GM18498 (cell line): ENCODE measurements around the gene PRKAR2B.
A peak's percentile ranks its signal among the peaks of the same experiment; 100 is the strongest.
"Not testable (repeated sequence)": the region's sequence is repeated elsewhere in the genome, so short reads cannot be mapped to it uniquely, and the experiment has no call there.

ENCODE experiments used
- ATAC-seq: cut with Tn5 transposase; IDR thresholded peaks from one replicate; pipeline ENCODE4 v1.9.1; 2021; ENCODE audit warnings: mild to moderate bottlenecking, moderate library complexity; ENCODE audit not compliant: unreplicated experiment

Gene PRKAR2B

GRCh38 chr7:107151538-107151937 is 107.0 kb downstream of the PRKAR2B start:
- no peak for ATAC-seq

GRCh38 chr7:107152011-107152410 is 107.5 kb downstream of the PRKAR2B start:
- ATAC-seq: no peak

GRCh38 chr7:107154826-107155225 is 110.3 kb downstream of the PRKAR2B start:
- no peak for ATAC-seq

- not testable (repeated sequence) for ATAC-seq
Observed at GRCh38 chr7:107155726-107156125, 111.2 kb downstream of the PRKAR2B start.

GRCh38 chr7:107157091-107157490 is 112.6 kb downstream of the PRKAR2B start:
- ATAC-seq: no peak

GRCh38 chr7:107158028-107158427 is 113.5 kb downstream of the PRKAR2B start:
- no peak for ATAC-seq

- ATAC-seq: no peak
Observed at GRCh38 chr7:107160389-107160788, 115.9 kb downstream of the PRKAR2B start.

- ATAC-seq: no peak
Observed at GRCh38 chr7:107161415-107161814, 116.9 kb downstream of the PRKAR2B start.

- no peak for ATAC-seq
Observed at GRCh38 chr7:107162475-107162874, 118.0 kb downstream of the PRKAR2B start.

- no peak for ATAC-seq
Observed at GRCh38 chr7:107164092-107164491, 119.6 kb downstream of the PRKAR2B start.

GRCh38 chr7:107165341-107165740 is 120.8 kb downstream of the PRKAR2B start:
- ATAC-seq: no peak

GRCh38 chr7:107166736-107167426 is 122.4 kb downstream of the PRKAR2B start:
- ATAC-seq: no peak

GRCh38 chr7:107167483-107168232 is 123.2 kb downstream of the PRKAR2B start:
- no peak for ATAC-seq

GRCh38 chr7:107168233-107169119 is 124.0 kb downstream of the PRKAR2B start, which contains the start of gene HBP1:
Gene HBP1, plus strand, starts transcription at chr7:107169003. Its CDS starts 10,891 bp downstream, at chr7:107179894.
- ATAC-seq: peak; percentile 90

- ATAC-seq: peak; percentile 36
Observed at GRCh38 chr7:107169120-107170050, 124.9 kb downstream of the PRKAR2B start.

- no peak for ATAC-seq
Observed at GRCh38 chr7:107170051-107170915, 125.8 kb downstream of the PRKAR2B start.

GRCh38 chr7:107171496-107171895 is 127.0 kb downstream of the PRKAR2B start:
- no peak for ATAC-seq

GRCh38 chr7:107172276-107173032 is 127.9 kb downstream of the PRKAR2B start:
- ATAC-seq: no peak
